GM21526 (cell line): ENCODE results near the gene NARF.

ENCODE experiments used
- ATAC-seq: cut with Tn5 transposase; IDR thresholded peaks from one replicate; pipeline ENCODE4 v1.9.1; 2021; ENCODE audit warnings: moderate library complexity; ENCODE audit not compliant: unreplicated experiment, low FRiP score

Gene NARF

GRCh38 chr17:82433560-82434215 is 24.9 kb upstream of the NARF start:
- no peak for ATAC-seq

- ATAC-seq = no peak
Observed at GRCh38 chr17:82434216-82434565, 24.4 kb upstream of the NARF start.

- no peak for ATAC-seq
Observed at GRCh38 chr17:82435103-82435502, 23.4 kb upstream of the NARF start.

- ATAC-seq = no peak
Observed at GRCh38 chr17:82435601-82436583, 22.6 kb upstream of the NARF start.

GRCh38 chr17:82436601-82437324 is 21.8 kb upstream of the NARF start:
- no peak for ATAC-seq

- ATAC-seq = no peak
Observed at GRCh38 chr17:82437325-82437668, 21.2 kb upstream of the NARF start.

- ATAC-seq = no peak
Observed at GRCh38 chr17:82438401-82439193, 19.9 kb upstream of the NARF start.

- ATAC-seq = no peak
Observed at GRCh38 chr17:82439194-82439828, 19.2 kb upstream of the NARF start.

GRCh38 chr17:82439829-82440365 is 18.6 kb upstream of the NARF start:
- ATAC-seq = no peak

GRCh38 chr17:82440469-82440981 is 18.0 kb upstream of the NARF start:
- ATAC-seq = no peak

GRCh38 chr17:82440991-82441627 is 17.4 kb upstream of the NARF start:
- no peak for ATAC-seq

- ATAC-seq = no peak
Observed at GRCh38 chr17:82441691-82442487, 16.7 kb upstream of the NARF start.

- no peak for ATAC-seq
Observed at GRCh38 chr17:82442643-82443464, 15.7 kb upstream of the NARF start.

- ATAC-seq = no peak
Observed at GRCh38 chr17:82443465-82444283, 14.9 kb upstream of the NARF start.

- ATAC-seq = no peak
Observed at GRCh38 chr17:82444284-82444893, 14.2 kb upstream of the NARF start.

- no peak for ATAC-seq
Observed at GRCh38 chr17:82444941-82445521, 13.5 kb upstream of the NARF start.
